Keratinocyte (primary cell): ENCODE data around the gene CRYBA2. TPM values are rescaled to one million over a fixed set of nuclear protein-coding genes. Genes with fewer than 3 reads are reported as not detected.
A peak's percentile ranks its signal among the peaks of the same experiment; 100 is the strongest.

Source experiments
- DNase-seq: peaks from one replicate; pipeline ENCODE4 v3.0.0-alpha.2; 2011; ENCODE audit warnings: low read depth, missing footprints, low spot score
- FAIRE-seq: peaks from 2 replicates; lab custom pipeline; 2011; peaks lifted over from hg19 to GRCh38; lab: Jason Lieb, UNC
- H2AFZ ChIP-seq: 2 replicates; pipeline ENCODE4 v1.6.0; 2012; ENCODE audit warnings: low read length, control low read depth, inconsistent platforms; ENCODE audit not compliant: control insufficient read depth
- H3K27ac ChIP-seq: 2 replicates; pipeline ENCODE4 v1.5.1; 2011; ENCODE audit warnings: low read length; ENCODE audit not compliant: control insufficient read depth, insufficient read depth
- H3K27me3 ChIP-seq: 3 replicates; pipeline ENCODE4 v1.6.0; 2011; ENCODE audit warnings: low read length; ENCODE audit not compliant: control insufficient read depth, insufficient read depth; ENCODE audit errors: extremely low read depth
- H3K36me3 ChIP-seq, 2 experiments: 2 replicates in 1 of 2; 3 replicates in 1 of 2; pipeline ENCODE4 v1.5.1; 2011; ENCODE audit warnings: low read length in 2 of 2, mild to moderate bottlenecking in 1 of 2; ENCODE audit not compliant: control insufficient read depth in 2 of 2, insufficient read depth in 2 of 2; ENCODE audit errors: extremely low read depth in 1 of 2
- H3K4me1 ChIP-seq: 3 replicates; pipeline ENCODE4 v1.5.1; 2011; ENCODE audit warnings: low read length; ENCODE audit not compliant: control insufficient read depth, insufficient read depth; ENCODE audit errors: extremely low read depth
- H3K4me2 ChIP-seq: 3 replicates; pipeline ENCODE4 v1.6.0; 2011; ENCODE audit warnings: low read depth, low read length; ENCODE audit not compliant: control insufficient read depth, insufficient read depth; ENCODE audit errors: extremely low read depth
- H3K4me3 ChIP-seq, 3 experiments: fragments of 200-600 bp in 1 of 3; sonication (generic) in 1 of 3; 2 replicates in 2 of 3; 3 replicates in 1 of 3; pipeline ENCODE4 v1.5.1; 2011 to 2016; ENCODE audit warnings: low read length in 3 of 3, mild to moderate bottlenecking in 3 of 3, control low read depth in 2 of 3, inconsistent platforms in 1 of 3, low read depth in 1 of 3, mixed read lengths in 1 of 3, mixed run types in 1 of 3, moderate library complexity in 1 of 3; ENCODE audit not compliant: control insufficient read depth in 2 of 3, insufficient read depth in 2 of 3; ENCODE audit errors: extremely low read depth in 1 of 3
- H3K79me2 ChIP-seq: 2 replicates; pipeline ENCODE4 v1.6.0; 2012; ENCODE audit warnings: low read length; ENCODE audit not compliant: control insufficient read depth, insufficient read depth
- H3K9ac ChIP-seq: 3 replicates; pipeline ENCODE4 v1.6.0; 2011; ENCODE audit warnings: low read length; ENCODE audit not compliant: control insufficient read depth, insufficient read depth; ENCODE audit errors: extremely low read depth
- H3K9me1 ChIP-seq: 3 replicates; pipeline ENCODE4 v1.6.0; 2011; ENCODE audit warnings: low read length; ENCODE audit not compliant: control insufficient read depth, insufficient read depth; ENCODE audit errors: extremely low read depth
- H3K9me3 ChIP-seq: 2 replicates; pipeline ENCODE4 v1.5.1; 2012; ENCODE audit warnings: low read depth, low read length; ENCODE audit not compliant: control insufficient read depth
- H4K20me1 ChIP-seq: 3 replicates; pipeline ENCODE4 v1.6.0; 2011; ENCODE audit warnings: low read length; ENCODE audit not compliant: control insufficient read depth, insufficient read depth; ENCODE audit errors: extremely low read depth
- CTCF ChIP-seq, 3 experiments: IDR thresholded peaks in 1 of 3; conservative IDR thresholded peaks in 1 of 3; optimal IDR thresholded peaks in 1 of 3; 2 replicates in 2 of 3; 3 replicates in 1 of 3; pipeline versions ENCODE3 to v1.5.1; 2011; ENCODE audit warnings: low read length in 3 of 3, mild to moderate bottlenecking in 3 of 3, moderate library complexity in 2 of 3, control low read depth in 1 of 3, inconsistent platforms in 1 of 3; ENCODE audit not compliant: insufficient read depth in 2 of 3; ENCODE audit errors: extremely low read depth in 1 of 3
- EZH2 ChIP-seq: IDR thresholded peaks from one replicate; pipeline ENCODE4 v1.6.1; 2012; ENCODE audit warnings: inconsistent platforms, mild to moderate bottlenecking, low read length, moderate library complexity
- dilution Hi-C: fragments of 300-500 bp; cut with MboI; formaldehyde crosslinking; loops from one replicate; pipeline ENCODE4 v1.7.0; 2020; ENCODE audit warnings: low sequenced_read_pairs; ENCODE audit not compliant: extremely low pct_ligation_motif_present
- polyA plus RNA-seq, 5 experiments: library from polyadenylated mRNA; depleted of rRNA in 3 of 5; stranded (reverse) in 3 of 5; stranded (forward) in 1 of 5; unstranded in 1 of 5; fragments of >200 nt; gene quantifications; 1 replicate in 1 of 5; 2 replicates in 3 of 5; 3 replicates in 1 of 5; pipeline versions ENCODE4 v1.2.1 to v1.2.3, GENCODE V29; 2011 to 2012; ENCODE audit warnings: missing spikeins in 2 of 5, low read depth in 1 of 5, low replicate concordance in 1 of 5

Gene CRYBA2
- polyA plus RNA-seq, 1 donor (not counting 4 experiments of a cell fraction or from before 2014, with no cell fraction given): not detected

GRCh38 chr2:218990052-218990451, 3.2 kb downstream of the CRYBA2 start:
- Histone ChIP-seq H4K20me1 (no peaks in the 10 kb centered on the region), H3K4me3 (no peak overlapping the region), H3K79me2 (no peaks in the 10 kb centered on the region), H3K4me2 (no peak overlapping the region), H3K27ac (no peak overlapping the region), H3K4me1 (peaks cover 8% of the 10 kb centered on the region), H3K36me3 (no peaks in the 10 kb centered on the region), H3K27me3 (peaks cover 98% of the 10 kb centered on the region), H3K9ac (no peak overlapping the region), H3K9me1 (no peaks in the 10 kb centered on the region), H2AFZ (no peak overlapping the region), H3K9me3 (no peaks in the 10 kb centered on the region)
- TF ChIP-seq EZH2 (peak; percentile 24), CTCF (optimal IDR thresholded peaks at IDR 0.05 in 1 of 3, IDR thresholded peaks at IDR 0.05 in 1 of 3, conservative IDR thresholded peaks at IDR 0.05 in 1 of 3; ENCODE audit: extremely low read depth in 1 of 3, insufficient read depth in 2 of 3, low read length in 3 of 3) (no peak)
- dilution Hi-C loops: no loop called here
- FAIRE-seq (no peak), DNase-seq (no peak)

- no peak overlapping the region for H3K4me2 ChIP-seq
- H4K20me1 ChIP-seq: no peaks in the 10 kb centered on the region
- H3K9ac ChIP-seq: no peak overlapping the region
- no peak overlapping the region for H2AFZ ChIP-seq
- DNase-seq (no peak), FAIRE-seq (no peak)
- no peaks in the 10 kb centered on the region for H3K9me3 ChIP-seq
- TF ChIP-seq CTCF (optimal IDR thresholded peaks at IDR 0.05 in 1 of 3, IDR thresholded peaks at IDR 0.05 in 1 of 3, conservative IDR thresholded peaks at IDR 0.05 in 1 of 3; ENCODE audit: extremely low read depth in 1 of 3, insufficient read depth in 2 of 3, low read length in 3 of 3): no peak
- TF ChIP-seq EZH2: no peak
- no peak overlapping the region for H3K27ac ChIP-seq
- H3K9me1 ChIP-seq: no peaks in the 10 kb centered on the region
- H3K4me1 ChIP-seq: peaks cover 2% of the 10 kb centered on the region
- H3K4me3 ChIP-seq: no peak overlapping the region
- dilution Hi-C loops: no loop called here
- peaks cover 99% of the 10 kb centered on the region for H3K27me3 ChIP-seq
- H3K36me3 ChIP-seq: no peaks in the 10 kb centered on the region
- H3K79me2 ChIP-seq: no peaks in the 10 kb centered on the region
Measured at GRCh38 chr2:218988650-218989049, 4.6 kb downstream of the CRYBA2 start.
